Renal pelvis (tissue), 4 donors: ENCODE measurements around the gene AXIN1. TPM values are rescaled to one million over a fixed set of nuclear protein-coding genes. Genes with fewer than 3 reads are reported as not detected.

ENCODE experiments used
- DNase-seq: peaks from one replicate; pipeline ENCODE4 v3.0.0-alpha.2; 2013
- polyA plus RNA-seq, 3 donors: library from polyadenylated mRNA; unstranded; fragments of 120-200 nt; gene quantifications; one replicate each; pipeline ENCODE4 v1.2.1, GENCODE V29; 2013; ENCODE audit not compliant: insufficient read length in 3 of 3

Gene AXIN1
- polyA plus RNA-seq, 3 donors = 21.9 to 22.9 (median 22.7) TPM

DNA sequence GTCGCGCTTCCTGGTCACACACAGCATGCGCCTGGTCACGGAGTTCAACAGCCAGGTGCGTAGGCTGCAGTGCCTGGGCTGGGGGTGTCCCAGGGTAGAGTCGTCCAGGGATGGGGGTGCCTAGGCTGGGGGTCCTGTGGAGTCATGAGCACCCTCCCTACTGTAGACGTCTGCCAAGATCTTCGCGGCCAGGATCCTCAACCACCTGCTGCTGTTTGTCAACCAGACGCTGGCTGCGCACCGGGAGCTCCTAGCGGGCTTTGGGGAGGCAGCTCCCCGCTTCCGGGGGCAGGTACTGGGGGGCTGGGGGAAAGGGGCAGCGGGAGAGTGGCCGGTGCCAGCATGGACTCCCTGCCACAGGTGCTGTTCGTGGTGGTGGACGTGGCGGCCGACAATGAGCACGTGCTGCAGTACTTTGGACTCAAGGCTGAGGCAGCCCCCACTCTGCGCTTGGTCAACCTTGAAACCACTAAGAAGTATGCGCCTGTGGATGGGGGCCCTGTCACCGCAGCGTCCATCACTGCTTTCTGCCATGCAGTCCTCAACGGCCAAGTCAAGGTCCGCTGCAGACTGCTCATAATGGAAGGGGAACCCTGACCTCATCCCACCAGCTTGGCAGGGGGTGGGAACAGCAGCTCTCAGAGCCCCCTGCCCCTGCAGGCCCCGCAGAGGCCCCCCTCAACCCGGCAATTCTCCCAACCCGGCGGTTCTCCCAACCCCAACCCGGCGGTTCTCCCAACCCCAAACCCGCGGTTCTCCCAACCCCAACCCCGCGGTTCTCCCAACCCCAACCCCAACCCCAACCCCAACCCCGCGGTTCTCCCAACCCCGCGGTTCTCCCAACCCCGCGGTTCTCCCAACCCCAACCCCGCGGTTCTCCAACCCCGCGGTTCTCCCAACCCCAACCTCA lies 67.1 kb downstream of the AXIN1 start:
- DNase-seq = no peak

- DNase-seq = no peak
These were observed 68.1 kb downstream of the AXIN1 start for GRCh38 chr16:284204-285120.

DNA sequence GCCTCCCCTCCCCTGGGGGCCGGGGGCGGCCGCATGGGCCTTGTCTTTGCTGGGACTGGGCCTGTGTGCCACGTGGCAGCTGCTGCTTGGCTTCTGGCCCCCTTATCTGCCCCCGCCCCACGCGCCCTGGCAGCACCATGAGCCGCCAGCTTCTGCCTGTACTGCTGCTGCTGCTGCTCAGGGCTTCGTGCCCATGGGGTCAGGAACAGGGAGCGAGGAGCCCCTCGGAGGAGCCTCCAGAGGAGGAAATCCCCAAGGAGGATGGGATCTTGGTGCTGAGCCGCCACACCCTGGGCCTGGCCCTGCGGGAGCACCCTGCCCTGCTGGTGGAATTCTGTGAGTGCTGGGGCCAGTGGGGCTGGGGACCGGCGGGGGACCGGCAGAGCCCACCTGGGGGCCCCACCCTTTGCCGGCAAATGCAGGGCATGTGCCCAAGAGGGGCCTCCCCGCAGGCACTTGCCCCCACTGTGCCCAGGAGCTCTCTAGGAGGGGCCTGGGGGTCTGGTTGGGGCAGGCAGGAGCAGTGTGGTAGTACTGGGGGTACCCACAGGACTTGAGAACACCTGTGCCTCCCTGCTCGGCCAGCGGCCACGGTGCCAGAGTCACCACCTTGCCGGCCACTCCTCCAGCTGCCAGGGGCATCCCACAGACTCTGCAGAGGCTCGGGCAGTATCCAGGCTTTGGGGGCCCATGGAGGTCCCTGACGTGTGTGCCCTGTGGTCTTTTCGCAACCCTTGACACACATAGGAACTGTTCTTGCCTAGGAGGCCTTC lies 69.3 kb downstream of the AXIN1 start, which contains the start of gene PDIA2:
Gene PDIA2 (plus strand): TSS at position 132 of the 773 bp plus-strand sequence. CDS start 6 bp downstream, at position 138.
- no peak for DNase-seq

GRCh38 chr16:282491-282890 lies 70.0 kb downstream of the AXIN1 start:
- no peak for DNase-seq

GRCh38 chr16:281660-282255 lies 70.8 kb downstream of the AXIN1 start:
- DNase-seq = no peak

DNA sequence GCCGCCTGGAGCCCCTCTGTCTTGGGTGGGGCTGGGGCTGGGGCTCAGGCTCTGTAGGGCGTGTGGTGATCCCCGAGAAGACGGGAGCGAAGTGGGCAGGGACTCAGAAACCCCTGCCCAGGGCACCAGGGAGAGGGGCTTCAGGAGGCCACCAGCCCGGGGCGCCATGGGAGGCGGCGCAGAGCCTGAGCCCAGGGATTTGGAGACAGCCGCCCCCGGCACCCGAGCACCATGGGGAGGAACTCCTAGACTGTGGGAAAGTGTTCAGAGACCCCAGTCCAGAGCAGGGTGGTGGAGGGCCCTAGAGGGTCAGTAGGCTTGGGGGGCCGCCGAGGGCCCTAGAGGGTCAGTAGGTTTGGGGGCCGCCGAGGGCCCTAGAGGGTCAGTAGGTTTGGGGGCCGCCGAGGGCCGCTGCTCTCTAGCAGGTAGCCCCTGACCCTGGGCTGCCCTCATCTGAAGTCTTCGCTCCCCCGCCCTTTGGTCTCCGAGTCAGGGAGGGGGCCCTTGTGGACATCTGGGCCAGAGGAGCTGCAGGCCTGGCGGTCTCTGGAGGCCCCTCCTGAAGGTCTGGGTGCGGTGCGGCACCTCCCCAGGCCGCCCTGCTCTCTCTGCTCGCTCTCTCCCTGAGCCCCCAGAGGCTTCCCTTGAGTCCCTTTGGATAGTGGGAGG lies 71.4 kb downstream of the AXIN1 start:
- no peak for DNase-seq

DNA sequence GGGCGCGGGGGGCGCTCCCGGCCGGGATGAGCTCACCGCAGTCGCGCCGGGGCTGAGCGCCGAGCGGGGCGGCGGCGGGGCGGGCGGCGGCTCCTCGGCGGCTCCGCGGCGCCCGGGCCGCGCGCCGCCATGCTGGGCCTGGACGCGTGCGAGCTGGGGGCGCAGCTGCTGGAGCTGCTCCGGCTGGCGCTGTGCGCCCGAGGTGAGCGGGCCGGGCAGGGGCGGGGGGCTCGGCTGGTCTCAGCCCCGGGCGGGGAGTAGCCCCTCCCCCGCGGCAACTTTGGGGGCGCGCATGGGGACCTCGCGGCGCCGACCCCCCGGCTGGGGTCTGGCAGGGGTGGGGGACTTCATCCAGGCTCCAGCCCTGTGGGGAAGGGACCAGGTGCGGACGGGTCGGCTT lies 72.0 kb downstream of the AXIN1 start, which contains the start of gene ARHGDIG:
Gene ARHGDIG (plus strand): TSS at position 40 of the 400 bp plus-strand sequence. CDS start 90 bp downstream, at position 130.
- no peak for DNase-seq

DNA sequence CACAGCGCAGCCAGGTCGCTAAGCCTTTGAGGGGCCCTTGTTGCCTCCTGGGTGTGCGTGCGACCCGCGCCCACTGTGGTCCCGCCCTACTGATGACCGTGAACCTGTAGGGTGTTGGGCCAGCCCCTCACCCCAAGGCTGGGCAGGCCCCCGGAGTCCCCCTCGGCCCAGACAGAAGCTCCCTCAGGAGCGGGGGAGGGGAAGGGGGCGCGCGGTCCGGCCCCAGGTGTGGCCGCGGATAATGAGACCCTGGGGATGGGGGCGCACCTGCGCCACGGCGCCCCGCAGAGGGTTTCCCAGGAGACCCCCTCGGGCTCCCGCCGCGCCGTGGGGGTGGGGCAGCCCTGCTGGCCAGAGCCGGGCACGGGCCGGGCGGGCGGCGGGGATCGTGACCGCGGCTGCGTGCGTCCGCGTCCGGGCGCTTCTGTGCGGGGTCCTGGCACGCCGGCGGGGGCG lies 72.5 kb downstream of the AXIN1 start:
- no peak for DNase-seq

- DNase-seq = no peak
These were observed 73.0 kb downstream of the AXIN1 start for GRCh38 chr16:279531-279930.

GRCh38 chr16:278863-279366 lies 73.6 kb downstream of the AXIN1 start:
- no peak for DNase-seq

DNA sequence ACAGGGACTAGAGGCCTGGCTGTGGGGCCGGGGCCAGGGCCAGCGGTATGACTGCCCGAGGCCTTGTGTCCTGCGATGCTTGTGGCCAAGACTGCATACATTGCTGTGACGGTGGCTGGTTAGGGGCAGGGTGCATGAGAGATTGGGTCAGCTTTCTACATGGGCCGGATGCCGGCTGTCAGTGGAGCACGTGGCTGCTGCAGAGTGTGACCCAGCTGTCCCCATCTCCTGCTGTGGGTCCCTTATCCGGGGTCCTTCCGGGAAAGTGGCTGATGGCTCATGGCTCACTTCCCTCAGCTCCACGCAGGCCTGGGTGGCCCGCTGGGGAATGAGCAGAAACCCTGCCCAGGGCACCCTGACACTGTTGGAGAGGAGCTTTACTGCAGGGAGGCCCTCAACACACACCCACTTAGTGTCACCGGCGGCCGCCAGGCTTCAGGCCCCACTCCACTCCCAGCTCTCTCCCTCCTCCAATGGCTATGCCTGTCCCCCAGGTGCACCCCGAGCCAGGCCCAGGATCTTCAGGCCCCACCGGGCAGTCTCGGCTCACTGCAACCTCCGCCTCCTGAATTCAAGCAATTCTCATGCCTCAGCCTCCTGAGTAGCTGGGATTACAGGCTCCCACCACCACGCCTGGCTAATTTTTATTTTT lies 76.0 kb downstream of the AXIN1 start:
- no peak for DNase-seq

- DNase-seq = no peak
These were observed 76.7 kb downstream of the AXIN1 start, which contains the start of gene RGS11 for GRCh38 chr16:275786-276232. Gene RGS11 (minus strand): TSS chr16:275944. CDS start chr16:275911, 33 bp downstream.

DNA sequence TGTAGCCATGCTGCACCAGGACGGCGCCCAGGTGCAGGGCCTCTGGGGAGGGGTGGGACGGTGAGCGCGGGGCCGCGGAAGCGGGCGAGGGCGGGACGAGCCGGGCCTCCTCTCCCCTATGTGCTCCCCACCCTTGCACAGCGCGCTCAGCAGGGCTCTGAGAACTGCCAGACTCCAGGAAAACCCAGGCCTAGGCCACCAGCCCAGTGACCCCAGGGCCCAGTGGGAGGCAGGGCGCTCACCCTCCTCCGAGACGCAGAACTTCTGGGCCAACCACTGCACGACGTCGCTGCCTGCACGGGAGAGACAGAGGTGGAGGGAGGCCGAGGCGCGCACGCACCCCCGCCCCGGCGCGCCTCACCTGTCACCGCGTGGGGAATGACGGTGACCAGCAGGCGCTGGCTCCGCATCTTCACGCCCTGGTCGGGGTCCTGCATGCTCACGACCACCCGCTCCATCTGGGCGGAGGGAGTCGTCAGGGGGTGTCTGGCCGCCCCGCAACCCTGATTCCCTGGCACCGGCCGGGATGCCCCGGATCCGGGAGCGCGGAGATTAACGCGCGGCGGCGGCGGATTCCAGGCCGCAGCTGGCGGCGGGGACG lies 77.4 kb downstream of the AXIN1 start:
- no peak for DNase-seq

DNA sequence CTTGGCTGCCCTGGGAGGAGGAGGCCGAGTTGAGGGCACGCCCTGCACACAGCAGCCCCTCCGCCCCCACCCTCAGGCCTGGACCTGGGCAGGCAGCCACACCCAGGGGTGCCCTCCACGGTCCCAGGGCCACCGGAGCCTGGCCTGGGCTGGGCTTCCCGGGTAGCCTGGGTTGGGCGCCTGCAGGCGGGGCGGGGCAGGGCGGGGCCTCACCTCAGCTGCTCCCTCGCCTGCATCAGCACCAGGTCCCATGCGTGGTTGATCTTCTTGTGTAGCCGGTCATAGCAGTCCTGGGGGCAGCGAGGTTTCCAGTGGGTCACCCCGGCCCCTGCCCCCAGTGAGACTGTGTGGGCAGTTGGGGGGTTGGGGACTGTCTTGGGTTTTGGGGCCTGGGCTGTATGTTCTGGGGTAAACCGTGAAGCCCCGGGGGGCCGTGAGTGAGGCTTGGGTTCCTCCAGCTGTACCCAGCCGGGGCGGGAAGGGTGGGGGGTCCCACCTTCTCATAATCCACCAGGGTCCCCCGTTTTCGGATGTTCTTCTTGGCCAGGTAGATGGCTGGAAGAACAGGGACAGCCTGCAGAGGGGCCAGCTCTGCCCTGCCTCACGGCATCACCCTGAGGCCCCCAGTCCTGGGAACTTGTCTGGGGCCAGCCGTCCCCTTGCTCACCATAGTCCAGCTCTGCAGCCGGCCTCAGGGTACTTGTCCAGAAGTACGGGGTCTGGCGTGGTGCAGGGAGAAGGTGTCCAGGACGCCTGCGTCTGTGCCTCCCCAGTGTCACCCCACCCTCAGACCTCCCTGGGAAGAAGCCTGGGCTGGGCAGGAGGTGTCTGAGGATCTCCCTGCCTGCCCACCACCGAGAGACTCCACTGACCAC lies 78.7 kb downstream of the AXIN1 start:
- DNase-seq = no peak

DNA sequence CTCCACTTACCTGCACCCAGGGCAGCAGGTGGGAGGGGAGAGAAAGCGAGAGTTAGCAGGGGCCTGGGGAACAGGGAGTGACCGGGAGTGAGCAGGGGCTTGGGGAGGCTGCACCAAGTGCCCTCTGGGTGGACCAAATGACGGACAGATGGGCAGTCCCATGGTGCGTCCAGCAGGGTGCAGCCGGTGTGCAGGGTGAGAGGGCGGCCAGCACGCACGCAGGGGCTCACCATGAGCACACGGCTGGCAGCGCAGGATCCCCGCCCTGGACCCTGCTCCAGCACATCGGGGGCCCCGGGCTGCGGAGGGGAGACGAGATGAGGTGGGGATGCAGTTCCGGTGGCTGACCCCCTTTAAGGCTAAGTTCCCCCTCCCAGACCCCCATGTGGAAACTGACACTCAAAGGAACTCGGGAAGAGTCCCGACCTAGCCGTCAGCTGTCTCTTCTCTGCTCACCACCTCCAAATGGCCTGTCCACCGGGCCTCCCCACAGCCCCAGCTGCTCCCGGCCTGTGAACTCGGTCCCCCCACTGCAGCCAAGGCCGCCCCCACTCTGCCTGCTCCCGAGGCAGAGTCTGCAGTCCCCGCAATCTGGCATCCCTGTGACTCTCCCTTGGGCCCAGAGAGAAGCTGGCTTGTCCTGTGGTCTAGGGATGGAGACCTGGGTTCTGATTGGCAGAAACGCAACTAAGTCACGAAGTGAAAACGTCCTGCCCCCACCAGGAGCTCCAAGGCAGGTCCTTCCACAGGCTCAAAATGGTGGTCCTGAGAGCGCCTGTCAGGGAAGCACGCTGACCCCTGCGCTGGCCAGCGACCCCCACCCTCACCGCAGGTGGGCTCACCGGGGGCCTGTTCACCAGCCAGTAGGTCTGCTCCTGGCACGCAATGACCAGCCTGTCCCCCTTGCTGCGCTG lies 79.6 kb downstream of the AXIN1 start:
- DNase-seq = no peak

GRCh38 chr16:270381-271255 lies 81.9 kb downstream of the AXIN1 start:
- no peak for DNase-seq
